Keratinocyte (primary cell): ENCODE data around the gene HOXA7. TPM values are rescaled to one million over a fixed set of nuclear protein-coding genes. Genes with fewer than 3 reads are reported as not detected.

Experiments used
- DNase-seq: peaks from one replicate; pipeline ENCODE4 v3.0.0-alpha.2; 2011; ENCODE audit warnings: low read depth, missing footprints, low spot score
- FAIRE-seq: peaks from 2 replicates; lab custom pipeline; 2011; peaks lifted over from hg19 to GRCh38; lab: Jason Lieb, UNC
- H2AFZ ChIP-seq: 2 replicates; pipeline ENCODE4 v1.6.0; 2012; ENCODE audit warnings: low read length, control low read depth, inconsistent platforms; ENCODE audit not compliant: control insufficient read depth
- H3K27ac ChIP-seq: 2 replicates; pipeline ENCODE4 v1.5.1; 2011; ENCODE audit warnings: low read length; ENCODE audit not compliant: control insufficient read depth, insufficient read depth
- H3K27me3 ChIP-seq: 3 replicates; pipeline ENCODE4 v1.6.0; 2011; ENCODE audit warnings: low read length; ENCODE audit not compliant: control insufficient read depth, insufficient read depth; ENCODE audit errors: extremely low read depth
- H3K36me3 ChIP-seq, 2 experiments: 2 replicates in 1 of 2; 3 replicates in 1 of 2; pipeline ENCODE4 v1.5.1; 2011; ENCODE audit warnings: low read length in 2 of 2, mild to moderate bottlenecking in 1 of 2; ENCODE audit not compliant: control insufficient read depth in 2 of 2, insufficient read depth in 2 of 2; ENCODE audit errors: extremely low read depth in 1 of 2
- H3K4me1 ChIP-seq: 3 replicates; pipeline ENCODE4 v1.5.1; 2011; ENCODE audit warnings: low read length; ENCODE audit not compliant: control insufficient read depth, insufficient read depth; ENCODE audit errors: extremely low read depth
- H3K4me2 ChIP-seq: 3 replicates; pipeline ENCODE4 v1.6.0; 2011; ENCODE audit warnings: low read depth, low read length; ENCODE audit not compliant: control insufficient read depth, insufficient read depth; ENCODE audit errors: extremely low read depth
- H3K4me3 ChIP-seq, 3 experiments: fragments of 200-600 bp in 1 of 3; sonication (generic) in 1 of 3; 2 replicates in 2 of 3; 3 replicates in 1 of 3; pipeline ENCODE4 v1.5.1; 2011 to 2016; ENCODE audit warnings: low read length in 3 of 3, mild to moderate bottlenecking in 3 of 3, control low read depth in 2 of 3, inconsistent platforms in 1 of 3, low read depth in 1 of 3, mixed read lengths in 1 of 3, mixed run types in 1 of 3, moderate library complexity in 1 of 3; ENCODE audit not compliant: control insufficient read depth in 2 of 3, insufficient read depth in 2 of 3; ENCODE audit errors: extremely low read depth in 1 of 3
- H3K79me2 ChIP-seq: 2 replicates; pipeline ENCODE4 v1.6.0; 2012; ENCODE audit warnings: low read length; ENCODE audit not compliant: control insufficient read depth, insufficient read depth
- H3K9ac ChIP-seq: 3 replicates; pipeline ENCODE4 v1.6.0; 2011; ENCODE audit warnings: low read length; ENCODE audit not compliant: control insufficient read depth, insufficient read depth; ENCODE audit errors: extremely low read depth
- H3K9me1 ChIP-seq: 3 replicates; pipeline ENCODE4 v1.6.0; 2011; ENCODE audit warnings: low read length; ENCODE audit not compliant: control insufficient read depth, insufficient read depth; ENCODE audit errors: extremely low read depth
- H3K9me3 ChIP-seq: 2 replicates; pipeline ENCODE4 v1.5.1; 2012; ENCODE audit warnings: low read depth, low read length; ENCODE audit not compliant: control insufficient read depth
- H4K20me1 ChIP-seq: 3 replicates; pipeline ENCODE4 v1.6.0; 2011; ENCODE audit warnings: low read length; ENCODE audit not compliant: control insufficient read depth, insufficient read depth; ENCODE audit errors: extremely low read depth
- CTCF ChIP-seq, 3 experiments: IDR thresholded peaks in 1 of 3; conservative IDR thresholded peaks in 1 of 3; optimal IDR thresholded peaks in 1 of 3; 2 replicates in 2 of 3; 3 replicates in 1 of 3; pipeline versions ENCODE3 to v1.5.1; 2011; ENCODE audit warnings: low read length in 3 of 3, mild to moderate bottlenecking in 3 of 3, moderate library complexity in 2 of 3, control low read depth in 1 of 3, inconsistent platforms in 1 of 3; ENCODE audit not compliant: insufficient read depth in 2 of 3; ENCODE audit errors: extremely low read depth in 1 of 3
- EZH2 ChIP-seq: IDR thresholded peaks from one replicate; pipeline ENCODE4 v1.6.1; 2012; ENCODE audit warnings: inconsistent platforms, mild to moderate bottlenecking, low read length, moderate library complexity
- dilution Hi-C: fragments of 300-500 bp; cut with MboI; formaldehyde crosslinking; loops from one replicate; pipeline ENCODE4 v1.7.0; 2020; ENCODE audit warnings: low sequenced_read_pairs; ENCODE audit not compliant: extremely low pct_ligation_motif_present
- polyA plus RNA-seq, 5 experiments: library from polyadenylated mRNA; depleted of rRNA in 3 of 5; stranded (reverse) in 3 of 5; stranded (forward) in 1 of 5; unstranded in 1 of 5; fragments of >200 nt; gene quantifications; 1 replicate in 1 of 5; 2 replicates in 3 of 5; 3 replicates in 1 of 5; pipeline versions ENCODE4 v1.2.1 to v1.2.3, GENCODE V29; 2011 to 2012; ENCODE audit warnings: missing spikeins in 2 of 5, low read depth in 1 of 5, low replicate concordance in 1 of 5

Gene HOXA7
- polyA plus RNA-seq, 1 donor (not counting 4 experiments of a cell fraction or from before 2014, with no cell fraction given) = 8.1 TPM

DNA sequence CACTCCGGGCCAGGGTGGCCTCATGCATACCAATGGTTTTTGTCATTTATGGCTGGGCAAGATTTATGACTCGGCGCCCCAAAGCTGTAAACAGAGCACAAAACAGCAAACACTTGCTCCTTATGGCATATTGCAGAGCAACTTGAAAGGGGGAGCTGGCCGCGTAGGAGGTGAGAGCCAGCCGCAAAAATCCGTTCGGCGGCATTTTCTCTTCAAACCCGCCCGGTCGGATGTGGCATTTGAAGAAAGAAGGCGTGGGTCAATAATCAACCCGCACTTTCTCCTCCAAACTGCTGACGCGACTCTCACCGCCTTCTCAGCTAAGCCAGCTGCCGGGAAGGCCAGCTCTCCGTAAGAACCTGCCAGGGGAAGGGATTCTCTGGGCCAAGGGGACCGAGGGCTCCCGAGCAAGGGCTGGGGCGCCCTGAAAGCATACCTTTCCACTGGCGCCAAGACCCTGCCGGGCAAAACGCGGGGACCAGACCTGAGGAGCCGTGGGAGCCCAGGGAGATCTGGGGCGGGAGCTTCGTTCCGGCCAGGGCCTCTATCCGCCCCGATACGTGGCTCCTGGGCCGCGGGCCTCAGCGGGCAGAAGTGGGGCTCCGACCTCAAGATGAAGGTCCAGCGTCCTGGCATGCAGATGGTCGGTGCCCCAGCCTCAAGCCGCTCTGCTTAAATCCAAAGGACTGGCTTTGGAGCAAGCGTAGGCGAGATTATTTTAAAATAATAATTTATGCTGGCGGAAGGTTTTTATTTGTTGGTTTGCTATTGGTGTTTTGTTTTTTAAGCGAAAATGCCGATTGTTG, 41.1 kb downstream of the HOXA7 start:
- no peaks in the 10 kb centered on the region for H4K20me1 ChIP-seq
- H3K9me3 ChIP-seq = no peaks in the 10 kb centered on the region
- TF ChIP-seq CTCF (optimal IDR thresholded peaks at IDR 0.05 in 1 of 3, IDR thresholded peaks at IDR 0.05 in 1 of 3, conservative IDR thresholded peaks at IDR 0.05 in 1 of 3; ENCODE audit: extremely low read depth in 1 of 3, insufficient read depth in 2 of 3, low read length in 3 of 3) (no peak), EZH2 (no peak)
- H3K4me1 ChIP-seq = peaks cover 30% of the 10 kb centered on the region
- no peak overlapping the region for H2AFZ ChIP-seq
- DNase-seq = no peak
- H3K27ac ChIP-seq = peak overlapping the region; percentile 65
- H3K9ac ChIP-seq = peak overlapping the region; percentile 74
- H3K79me2 ChIP-seq = peaks cover 37% of the 10 kb centered on the region
- dilution Hi-C loops = no loop called here
- peak; percentile 44 for FAIRE-seq
- no peaks in the 10 kb centered on the region for H3K9me1 ChIP-seq
- peak overlapping the region; percentile 68 for H3K4me2 ChIP-seq
- H3K27me3 ChIP-seq = no peaks in the 10 kb centered on the region
- H3K4me3 ChIP-seq = peak overlapping the region in 2 of 3 experiments; percentile 31 to 44
- peaks cover 2 to 5% of the 10 kb centered on the region in 2 experiments for H3K36me3 ChIP-seq

DNA sequence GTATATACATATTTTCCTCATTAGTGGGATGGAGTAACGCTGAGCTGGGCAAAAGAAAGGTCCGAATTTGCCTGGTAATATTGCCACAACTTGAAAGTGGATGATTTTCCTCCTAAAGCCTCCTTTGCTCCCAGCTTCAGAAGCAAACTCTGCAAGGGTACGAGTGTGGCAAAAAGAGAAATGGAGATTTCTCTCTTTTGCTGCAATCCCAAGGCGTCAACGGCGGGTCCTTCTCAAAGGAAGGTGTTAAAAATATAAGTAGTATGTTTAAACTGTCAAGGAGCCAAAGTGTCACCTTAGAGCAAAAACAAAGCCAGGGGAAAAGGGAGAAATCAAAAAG, 41.6 kb downstream of the HOXA7 start:
- Histone ChIP-seq H3K9me3 (no peaks in the 10 kb centered on the region), H4K20me1 (no peaks in the 10 kb centered on the region), H3K4me2 (peak overlapping the region; percentile 68), H3K4me1 (peaks cover 31% of the 10 kb centered on the region), H3K27me3 (no peaks in the 10 kb centered on the region), H3K9ac (peak overlapping the region; percentile 74), H3K4me3 (peak overlapping the region in 2 of 3 experiments; percentile 31 to 44), H3K79me2 (peaks cover 37% of the 10 kb centered on the region), H3K27ac (peak overlapping the region; percentile 65), H3K9me1 (no peaks in the 10 kb centered on the region), H2AFZ (no peak overlapping the region), H3K36me3 (peaks cover 2 to 5% of the 10 kb centered on the region in 2 experiments)
- DNase-seq (no peak), FAIRE-seq (no peak)
- dilution Hi-C loops = no loop called here
- TF ChIP-seq CTCF (optimal IDR thresholded peaks at IDR 0.05 in 1 of 3, IDR thresholded peaks at IDR 0.05 in 1 of 3, conservative IDR thresholded peaks at IDR 0.05 in 1 of 3; ENCODE audit: extremely low read depth in 1 of 3, insufficient read depth in 2 of 3, low read length in 3 of 3) (no peak), EZH2 (no peak)
